ENCODE data around the gene ATP5PB.
A peak's percentile ranks its signal among the peaks of the same experiment; 100 is the strongest.

ATP5PB gene

DNA sequence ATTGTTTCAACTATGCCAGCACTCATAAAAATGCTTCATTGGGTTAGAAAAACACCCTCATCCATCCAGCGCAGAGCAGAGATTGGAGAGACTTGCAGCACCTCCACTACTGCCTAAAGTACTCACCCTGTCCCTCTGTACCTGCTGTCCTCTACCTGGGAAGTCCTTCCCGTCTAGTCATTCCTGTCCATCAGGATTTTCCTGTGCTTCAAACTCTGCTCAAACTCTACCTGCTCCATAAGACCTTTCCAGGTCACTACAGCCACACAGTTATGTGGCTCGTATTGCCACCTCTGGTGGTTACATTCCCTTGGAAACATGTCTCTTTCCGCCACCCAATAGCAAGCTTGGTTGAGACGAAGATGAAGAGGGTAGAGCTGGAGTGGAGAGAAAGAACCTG, 28.9 kb upstream of the ATP5PB start:
- Histone ChIP-seq H3K27me3 (ENCODE audit: insufficient read depth, low read length) (no peaks in the 10 kb centered on the region), H3K4me3 (ENCODE audit: low read length) (no peak overlapping the region), H3K4me1 (ENCODE audit: insufficient read depth, low read length) (no peaks in the 10 kb centered on the region), H3K9me3 (ENCODE audit: insufficient read depth, low read depth, low read length) (no peaks in the 10 kb centered on the region), H3K27ac (ENCODE audit: low read length) (no peak overlapping the region), H3K36me3 (ENCODE audit: insufficient read depth, low read depth, low read length) (no peaks in the 10 kb centered on the region), H3K9ac (ENCODE audit: low read depth, low read length) (no peak overlapping the region)

DNA sequence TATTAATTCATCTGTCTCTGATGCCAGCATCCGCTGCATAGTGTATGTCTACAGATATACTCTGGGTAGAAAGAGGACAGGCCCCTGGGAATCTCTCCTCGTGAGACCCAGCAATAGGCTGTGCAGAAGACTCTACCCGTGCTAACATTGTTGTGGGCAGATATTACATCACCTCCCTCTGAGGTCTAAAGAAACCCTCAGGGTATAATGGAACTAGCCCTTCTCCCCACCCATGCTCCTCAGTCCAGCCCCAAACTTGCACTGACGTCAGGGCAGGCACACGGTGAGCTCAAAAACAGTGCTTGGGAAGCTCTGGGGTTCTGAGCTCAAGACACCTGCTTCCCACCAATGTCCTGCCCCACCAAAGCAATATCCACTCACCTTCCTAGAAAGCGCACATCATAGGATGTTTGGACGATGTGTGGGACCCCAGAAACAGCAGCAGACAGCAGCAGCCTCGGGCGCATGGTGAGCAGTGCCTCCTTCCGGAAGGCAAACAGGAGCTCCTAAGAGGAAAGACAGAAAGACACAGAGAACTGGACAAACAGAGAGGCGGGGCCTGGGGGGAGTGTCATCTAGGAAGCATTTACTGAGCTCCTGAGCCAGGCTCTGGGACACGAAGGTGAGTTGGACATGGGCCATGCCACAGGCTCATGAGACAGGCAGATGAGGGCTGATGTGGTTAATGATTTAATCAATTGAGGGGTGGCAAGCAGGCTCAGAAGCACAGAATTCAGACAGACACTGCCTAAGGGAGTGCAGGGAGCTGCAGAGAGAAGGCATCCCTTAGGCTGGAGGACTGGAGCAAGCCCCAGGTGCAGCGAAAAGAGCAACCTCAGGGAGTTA, 26.5 kb upstream of the ATP5PB start:
- Histone ChIP-seq H3K27ac (ENCODE audit: low read length) (no peak overlapping the region), H3K4me1 (ENCODE audit: insufficient read depth, low read length) (no peaks in the 10 kb centered on the region), H3K4me3 (ENCODE audit: low read length) (no peak overlapping the region), H3K9ac (ENCODE audit: low read depth, low read length) (no peak overlapping the region), H3K36me3 (ENCODE audit: insufficient read depth, low read depth, low read length) (no peaks in the 10 kb centered on the region), H3K9me3 (ENCODE audit: insufficient read depth, low read depth, low read length) (no peaks in the 10 kb centered on the region), H3K27me3 (ENCODE audit: insufficient read depth, low read length) (no peaks in the 10 kb centered on the region)

DNA sequence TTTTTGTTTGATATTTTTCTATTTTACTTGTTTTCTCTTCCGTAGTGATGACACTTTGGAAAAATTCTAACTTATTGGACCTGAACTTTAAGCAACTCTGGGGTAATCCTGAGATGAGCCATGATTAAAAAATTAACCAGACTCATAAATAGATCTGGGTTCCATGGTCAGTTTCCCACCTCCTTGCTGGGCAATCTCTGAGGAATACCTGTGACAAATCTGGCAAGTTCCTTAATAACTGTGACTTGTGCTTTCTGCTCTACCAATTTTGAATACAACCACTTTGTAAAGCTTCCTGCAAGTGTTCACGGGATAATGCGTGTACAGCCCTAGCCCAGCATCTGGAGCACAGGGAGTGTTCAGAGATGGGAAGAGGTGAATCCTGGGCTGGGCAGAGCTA, 25.0 kb upstream of the ATP5PB start:
- no peak overlapping the region for H3K4me3 ChIP-seq (ENCODE audit: low read length)
- no peaks in the 10 kb centered on the region for H3K36me3 ChIP-seq (ENCODE audit: insufficient read depth, low read depth, low read length)
- H3K9ac ChIP-seq (ENCODE audit: low read depth, low read length) = no peak overlapping the region
- no peak overlapping the region for H3K27ac ChIP-seq (ENCODE audit: low read length)
- no peaks in the 10 kb centered on the region for H3K27me3 ChIP-seq (ENCODE audit: insufficient read depth, low read length)
- no peaks in the 10 kb centered on the region for H3K9me3 ChIP-seq (ENCODE audit: insufficient read depth, low read depth, low read length)
- no peaks in the 10 kb centered on the region for H3K4me1 ChIP-seq (ENCODE audit: insufficient read depth, low read length)

DNA sequence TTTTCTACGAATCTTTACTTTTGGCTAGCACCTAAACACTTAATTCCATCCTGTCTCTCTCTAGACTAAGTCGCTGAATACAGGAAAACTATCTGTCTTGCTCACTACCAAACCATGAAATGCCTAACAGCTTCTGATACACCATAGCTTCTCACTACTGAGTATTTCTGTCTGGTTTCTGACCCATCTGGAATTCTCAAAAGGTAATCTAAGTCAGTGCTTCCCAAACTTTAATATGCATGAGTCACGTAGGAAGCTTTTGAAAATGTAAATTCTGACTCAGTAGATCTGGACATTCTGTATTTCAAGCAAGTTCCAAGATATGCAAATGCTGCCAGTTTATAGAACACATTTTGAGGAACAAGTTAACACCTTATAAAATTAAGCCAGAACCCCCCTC, 12.5 kb upstream of the ATP5PB start:
- H3K27ac ChIP-seq (ENCODE audit: low read length) = no peak overlapping the region
- peaks cover 48% of the 10 kb centered on the region for H3K36me3 ChIP-seq (ENCODE audit: insufficient read depth, low read depth, low read length)
- no peak overlapping the region for H3K4me3 ChIP-seq (ENCODE audit: low read length)
- no peaks in the 10 kb centered on the region for H3K4me1 ChIP-seq (ENCODE audit: insufficient read depth, low read length)
- H3K9me3 ChIP-seq (ENCODE audit: insufficient read depth, low read depth, low read length) = no peaks in the 10 kb centered on the region
- H3K27me3 ChIP-seq (ENCODE audit: insufficient read depth, low read length) = no peaks in the 10 kb centered on the region
- H3K9ac ChIP-seq (ENCODE audit: low read depth, low read length) = no peak overlapping the region

DNA sequence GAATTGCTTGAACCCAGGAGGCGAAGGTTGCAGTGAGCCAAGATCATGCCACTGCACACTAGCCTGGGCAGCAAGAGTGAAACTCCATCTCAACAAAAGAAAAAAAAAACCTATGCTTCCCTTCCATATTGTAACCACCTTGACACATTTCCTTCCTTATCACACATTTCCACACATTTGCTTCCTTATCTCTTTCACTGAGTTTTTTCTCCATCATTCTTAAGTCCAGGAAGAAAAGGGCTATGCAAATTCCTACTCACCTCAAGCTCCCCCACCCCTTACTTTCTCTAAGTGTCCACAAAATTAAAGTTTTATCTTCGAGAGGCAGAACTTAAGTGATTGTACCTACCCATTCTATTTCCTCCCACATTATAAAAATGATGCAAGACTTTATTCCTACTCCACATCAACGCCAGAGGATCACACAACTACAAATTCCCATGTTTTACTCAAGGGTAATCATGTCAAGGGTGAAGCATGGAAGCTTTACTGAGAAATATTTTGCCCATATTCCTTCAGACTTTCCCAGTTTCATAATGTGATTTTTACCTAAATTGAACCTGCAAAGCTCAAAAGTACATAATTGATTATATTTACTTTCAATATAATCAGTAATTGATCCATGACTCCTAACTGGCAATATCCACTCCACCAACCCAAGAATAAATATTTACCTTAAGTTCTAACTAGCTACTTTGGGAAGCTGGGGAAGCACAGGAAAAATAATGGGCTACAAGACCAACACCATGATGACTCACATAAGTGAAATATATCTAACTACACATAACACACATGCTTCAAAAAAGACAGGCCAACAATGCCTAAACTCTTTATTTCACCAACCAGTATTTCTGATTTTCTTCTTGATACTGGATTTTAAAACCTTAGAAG, 9.6 kb upstream of the ATP5PB start:
- Histone ChIP-seq H3K27me3 (ENCODE audit: insufficient read depth, low read length) (no peaks in the 10 kb centered on the region), H3K4me3 (ENCODE audit: low read length) (no peak overlapping the region), H3K4me1 (ENCODE audit: insufficient read depth, low read length) (no peaks in the 10 kb centered on the region), H3K9ac (ENCODE audit: low read depth, low read length) (no peak overlapping the region), H3K27ac (ENCODE audit: low read length) (no peak overlapping the region), H3K9me3 (ENCODE audit: insufficient read depth, low read depth, low read length) (no peaks in the 10 kb centered on the region), H3K36me3 (ENCODE audit: insufficient read depth, low read depth, low read length) (peaks cover 78% of the 10 kb centered on the region)

DNA sequence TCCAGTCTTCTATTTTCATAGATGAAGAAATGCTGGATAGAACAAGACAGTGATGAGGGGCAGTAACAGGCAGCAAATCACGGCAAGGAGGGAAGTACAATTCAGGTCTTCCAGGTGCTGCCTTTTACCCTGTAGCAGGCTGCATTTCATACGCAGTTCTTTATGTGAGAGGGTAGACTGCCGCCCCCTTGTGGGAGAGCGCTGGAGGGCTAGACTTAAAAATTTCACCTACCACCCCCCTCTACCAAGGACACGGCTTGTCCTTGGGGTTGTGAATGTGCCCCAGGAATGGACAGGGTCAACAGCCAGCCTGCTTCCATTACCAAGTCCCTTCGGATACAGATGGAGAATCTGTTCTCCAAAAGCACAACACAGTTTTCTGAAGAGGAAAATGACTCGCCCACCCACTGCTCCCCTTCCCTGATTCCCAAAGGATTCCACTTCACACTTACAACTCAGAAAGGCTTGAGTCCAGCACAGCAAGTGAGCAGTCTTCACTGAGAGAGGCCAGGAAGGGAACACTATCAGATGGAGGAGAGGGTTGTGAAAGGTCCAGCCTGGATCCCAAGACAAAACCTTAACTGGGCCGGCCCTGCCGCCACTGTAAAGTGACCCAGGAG, 7.6 kb upstream of the ATP5PB start:
- no peak overlapping the region for H3K9ac ChIP-seq (ENCODE audit: low read depth, low read length)
- H3K27ac ChIP-seq (ENCODE audit: low read length) = no peak overlapping the region
- H3K4me3 ChIP-seq (ENCODE audit: low read length) = no peak overlapping the region
- H3K4me1 ChIP-seq (ENCODE audit: insufficient read depth, low read length) = no peaks in the 10 kb centered on the region
- H3K9me3 ChIP-seq (ENCODE audit: insufficient read depth, low read depth, low read length) = no peaks in the 10 kb centered on the region
- H3K27me3 ChIP-seq (ENCODE audit: insufficient read depth, low read length) = no peaks in the 10 kb centered on the region
- peaks cover 97% of the 10 kb centered on the region for H3K36me3 ChIP-seq (ENCODE audit: insufficient read depth, low read depth, low read length)

DNA sequence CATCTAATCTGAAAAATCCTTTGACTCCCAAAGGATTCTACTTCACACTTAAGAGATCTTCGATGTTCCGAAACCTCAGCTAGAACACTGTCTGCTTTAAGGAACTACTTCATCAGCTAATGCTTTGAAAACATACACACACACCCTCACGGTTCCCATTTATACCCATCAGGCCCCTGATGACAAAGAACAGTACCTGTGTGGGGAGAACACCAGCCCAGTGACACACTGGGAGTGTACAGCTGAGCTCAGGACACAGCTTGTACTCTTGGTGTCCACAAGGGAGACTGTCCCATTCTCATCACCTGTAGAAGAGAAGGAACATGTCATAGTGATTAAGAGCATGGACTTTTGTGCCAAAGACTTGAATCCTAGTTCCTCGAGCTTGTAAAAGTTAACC, 6.8 kb upstream of the ATP5PB start:
- no peak overlapping the region for H3K9ac ChIP-seq (ENCODE audit: low read depth, low read length)
- peaks cover 100% of the 10 kb centered on the region for H3K36me3 ChIP-seq (ENCODE audit: insufficient read depth, low read depth, low read length)
- peaks cover 2% of the 10 kb centered on the region for H3K4me1 ChIP-seq (ENCODE audit: insufficient read depth, low read length)
- H3K9me3 ChIP-seq (ENCODE audit: insufficient read depth, low read depth, low read length) = no peaks in the 10 kb centered on the region
- no peak overlapping the region for H3K27ac ChIP-seq (ENCODE audit: low read length)
- H3K4me3 ChIP-seq (ENCODE audit: low read length) = no peak overlapping the region
- no peaks in the 10 kb centered on the region for H3K27me3 ChIP-seq (ENCODE audit: insufficient read depth, low read length)

DNA sequence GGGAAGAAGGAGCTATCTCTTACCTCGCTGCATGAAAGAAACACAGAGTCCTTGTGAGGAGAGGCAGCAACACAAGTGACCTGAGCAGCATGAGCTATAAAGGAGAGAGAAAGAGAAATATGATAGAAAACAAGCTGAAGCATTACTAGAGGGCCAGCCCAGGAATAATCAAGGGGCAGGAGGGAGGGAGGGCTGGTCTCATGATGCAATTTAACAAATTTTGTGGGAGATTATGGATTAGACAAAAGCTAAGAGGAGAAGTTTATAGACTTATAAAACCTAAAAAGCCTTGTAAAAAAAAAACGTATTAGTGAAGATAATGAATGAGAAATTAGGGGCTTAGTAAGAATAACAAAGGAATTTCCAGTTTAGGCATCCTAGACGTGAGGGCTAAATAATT, 5.2 kb upstream of the ATP5PB start:
- H3K27ac ChIP-seq (ENCODE audit: low read length) = no peak overlapping the region
- H3K9ac ChIP-seq (ENCODE audit: low read depth, low read length) = no peak overlapping the region
- no peaks in the 10 kb centered on the region for H3K27me3 ChIP-seq (ENCODE audit: insufficient read depth, low read length)
- H3K4me3 ChIP-seq (ENCODE audit: low read length) = no peak overlapping the region
- H3K4me1 ChIP-seq (ENCODE audit: insufficient read depth, low read length) = peaks cover 8% of the 10 kb centered on the region
- H3K9me3 ChIP-seq (ENCODE audit: insufficient read depth, low read depth, low read length) = no peaks in the 10 kb centered on the region
- H3K36me3 ChIP-seq (ENCODE audit: insufficient read depth, low read depth, low read length) = peaks cover 89% of the 10 kb centered on the region

DNA sequence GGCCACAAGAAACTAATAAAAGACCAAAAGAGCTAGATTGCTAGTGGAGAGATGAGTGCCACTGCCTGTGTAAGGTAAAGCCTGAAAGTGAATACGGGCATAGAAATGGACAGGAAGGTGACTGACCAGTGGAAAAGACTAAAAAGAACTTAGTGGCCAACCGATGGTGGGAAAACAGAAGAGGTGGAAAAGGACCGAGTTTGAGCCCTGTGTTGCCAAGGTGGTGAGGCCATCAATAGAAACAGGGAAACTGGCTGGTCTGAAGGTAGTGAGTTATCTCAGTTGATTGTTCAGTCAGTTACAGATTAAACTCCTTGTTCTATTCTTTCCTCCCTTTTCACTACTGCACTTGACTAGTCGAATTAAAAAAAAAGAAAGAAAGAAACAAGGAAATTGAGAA, 2.7 kb upstream of the ATP5PB start:
- H3K27me3 ChIP-seq (ENCODE audit: insufficient read depth, low read length) = no peaks in the 10 kb centered on the region
- no peak overlapping the region for H3K4me3 ChIP-seq (ENCODE audit: low read length)
- no peaks in the 10 kb centered on the region for H3K9me3 ChIP-seq (ENCODE audit: insufficient read depth, low read depth, low read length)
- no peak overlapping the region for H3K27ac ChIP-seq (ENCODE audit: low read length)
- H3K4me1 ChIP-seq (ENCODE audit: insufficient read depth, low read length) = peaks cover 8% of the 10 kb centered on the region
- H3K36me3 ChIP-seq (ENCODE audit: insufficient read depth, low read depth, low read length) = peaks cover 73% of the 10 kb centered on the region
- H3K9ac ChIP-seq (ENCODE audit: low read depth, low read length) = no peak overlapping the region

DNA sequence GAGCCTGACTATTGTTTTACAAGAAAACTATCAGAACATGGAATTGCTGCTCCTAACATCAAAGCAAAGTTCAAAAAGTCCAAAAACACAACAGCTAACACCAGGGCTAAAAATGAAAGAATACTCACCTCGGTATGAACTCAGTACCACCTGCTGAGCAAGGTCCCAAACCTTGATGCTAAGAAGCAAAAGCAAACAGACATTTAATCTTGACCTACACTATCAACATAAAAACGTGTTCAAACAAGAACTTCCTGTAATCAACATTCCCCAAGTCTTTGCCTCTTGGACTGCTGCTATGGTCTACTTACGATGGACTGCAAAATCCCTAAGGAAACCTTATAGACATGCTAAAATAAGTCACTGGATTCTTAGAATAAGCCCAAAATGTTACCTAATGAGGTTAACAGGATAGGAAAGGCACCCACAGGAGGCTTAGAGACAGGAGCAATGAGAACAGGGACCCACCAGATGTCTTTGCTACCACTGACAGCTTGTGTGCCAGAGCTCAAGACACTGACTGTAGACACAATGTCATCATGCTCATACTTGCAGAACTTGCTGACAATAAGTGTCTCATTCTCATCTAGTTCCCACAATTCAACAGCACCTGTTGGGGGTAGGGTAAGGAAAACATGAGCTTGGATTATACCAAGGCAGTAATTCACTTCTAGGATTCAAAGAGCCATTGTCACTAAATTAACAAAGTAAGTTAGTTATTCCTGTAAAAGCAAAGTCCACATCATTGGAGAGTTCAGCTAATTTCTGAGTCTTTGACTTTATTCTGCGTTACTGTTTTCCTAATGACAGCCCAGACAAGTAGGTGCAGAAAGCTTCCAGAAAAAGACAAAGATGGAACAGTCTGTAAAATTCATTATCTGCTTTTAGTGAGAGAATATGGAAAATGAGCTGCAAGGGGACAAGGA, 2.0 kb upstream of the ATP5PB start:
- H3K9ac ChIP-seq (ENCODE audit: low read depth, low read length) = peak overlapping the region; percentile 91
- no peaks in the 10 kb centered on the region for H3K9me3 ChIP-seq (ENCODE audit: insufficient read depth, low read depth, low read length)
- H3K27ac ChIP-seq (ENCODE audit: low read length) = no peak overlapping the region
- H3K4me1 ChIP-seq (ENCODE audit: insufficient read depth, low read length) = peaks cover 8% of the 10 kb centered on the region
- H3K36me3 ChIP-seq (ENCODE audit: insufficient read depth, low read depth, low read length) = peaks cover 67% of the 10 kb centered on the region
- H3K27me3 ChIP-seq (ENCODE audit: insufficient read depth, low read length) = no peaks in the 10 kb centered on the region
- H3K4me3 ChIP-seq (ENCODE audit: low read length) = peak overlapping the region; percentile 87

DNA sequence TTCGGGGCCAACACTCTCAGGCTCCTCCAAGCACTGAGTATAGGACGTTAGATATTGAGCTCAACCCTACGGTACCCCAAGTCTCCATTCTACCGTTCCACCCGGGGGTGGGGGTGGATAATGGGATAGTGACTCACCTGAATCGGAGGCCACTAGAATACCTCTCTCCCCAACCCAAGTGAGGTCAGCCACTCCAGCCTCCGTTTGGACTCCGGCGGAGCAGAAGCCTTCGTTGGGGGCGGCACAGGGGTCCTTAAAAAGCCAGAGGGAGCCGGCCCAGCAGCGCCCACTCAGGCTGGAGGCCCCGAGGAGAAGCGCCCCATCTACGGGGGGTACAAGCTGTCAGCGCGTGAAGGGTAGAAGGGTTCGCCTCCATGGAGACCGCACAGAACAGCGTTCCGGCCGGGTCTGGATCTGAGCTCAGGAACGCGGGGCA, 764 bp upstream of the ATP5PB start:
- H3K27ac ChIP-seq (ENCODE audit: low read length) = no peak overlapping the region
- peak overlapping the region; percentile 87 for H3K4me3 ChIP-seq (ENCODE audit: low read length)
- H3K36me3 ChIP-seq (ENCODE audit: insufficient read depth, low read depth, low read length) = peaks cover 61% of the 10 kb centered on the region

More for the DNA sequence above, 764 bp upstream of the ATP5PB start:
- Histone ChIP-seq H3K9me3 (ENCODE audit: insufficient read depth, low read depth, low read length) (no peaks in the 10 kb centered on the region), H3K27me3 (ENCODE audit: insufficient read depth, low read length) (no peaks in the 10 kb centered on the region), H3K4me1 (ENCODE audit: insufficient read depth, low read length) (peaks cover 8% of the 10 kb centered on the region), H3K9ac (ENCODE audit: low read depth, low read length) (peak overlapping the region; percentile 91)
